ENCODE data around the gene IQSEC1.

IQSEC1 gene

DNA sequence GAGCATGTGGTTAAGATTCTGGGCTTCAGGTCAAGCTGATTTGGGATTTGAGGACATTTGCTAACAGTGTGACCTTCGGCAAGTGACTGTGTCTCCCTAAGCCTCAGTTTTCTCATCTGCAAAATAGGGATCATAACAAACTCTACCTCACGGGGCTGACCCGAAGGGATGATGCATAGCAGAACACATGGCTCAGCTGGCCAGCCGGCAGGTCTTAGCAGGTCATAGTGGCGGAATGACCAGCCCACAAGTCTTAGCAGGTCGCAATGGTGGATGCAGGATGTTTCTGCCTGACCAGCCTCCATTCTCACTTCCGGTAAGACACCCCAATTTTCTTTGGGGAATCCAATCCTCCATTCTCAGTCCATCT lies 63.3 kb downstream of the IQSEC1 start:
- H3K27me3 ChIP-seq (replicated peaks; ENCODE audit: control insufficient read depth, insufficient read depth, low read length, poor library complexity, severe bottlenecking) = no peaks in the 10 kb centered on the region
- no peak overlapping the region for H3K4me3 ChIP-seq (ENCODE audit: insufficient read depth, low read depth, low read length, poor library complexity, severe bottlenecking)
- H3K27ac ChIP-seq (ENCODE audit: insufficient read depth, low read length, poor library complexity, severe bottlenecking) = peak overlapping the region; percentile 95
- H3K4me1 ChIP-seq (ENCODE audit: control insufficient read depth, insufficient read depth, low read length, poor library complexity, severe bottlenecking) = peaks cover 100% of the 10 kb centered on the region
- DNase-seq = no peak
- peaks cover 4% of the 10 kb centered on the region for H3K36me3 ChIP-seq (ENCODE audit: control insufficient read depth, insufficient read depth, low read length)
- no peaks in the 10 kb centered on the region for H3K9me3 ChIP-seq (ENCODE audit: control insufficient read depth, low read length)

DNA sequence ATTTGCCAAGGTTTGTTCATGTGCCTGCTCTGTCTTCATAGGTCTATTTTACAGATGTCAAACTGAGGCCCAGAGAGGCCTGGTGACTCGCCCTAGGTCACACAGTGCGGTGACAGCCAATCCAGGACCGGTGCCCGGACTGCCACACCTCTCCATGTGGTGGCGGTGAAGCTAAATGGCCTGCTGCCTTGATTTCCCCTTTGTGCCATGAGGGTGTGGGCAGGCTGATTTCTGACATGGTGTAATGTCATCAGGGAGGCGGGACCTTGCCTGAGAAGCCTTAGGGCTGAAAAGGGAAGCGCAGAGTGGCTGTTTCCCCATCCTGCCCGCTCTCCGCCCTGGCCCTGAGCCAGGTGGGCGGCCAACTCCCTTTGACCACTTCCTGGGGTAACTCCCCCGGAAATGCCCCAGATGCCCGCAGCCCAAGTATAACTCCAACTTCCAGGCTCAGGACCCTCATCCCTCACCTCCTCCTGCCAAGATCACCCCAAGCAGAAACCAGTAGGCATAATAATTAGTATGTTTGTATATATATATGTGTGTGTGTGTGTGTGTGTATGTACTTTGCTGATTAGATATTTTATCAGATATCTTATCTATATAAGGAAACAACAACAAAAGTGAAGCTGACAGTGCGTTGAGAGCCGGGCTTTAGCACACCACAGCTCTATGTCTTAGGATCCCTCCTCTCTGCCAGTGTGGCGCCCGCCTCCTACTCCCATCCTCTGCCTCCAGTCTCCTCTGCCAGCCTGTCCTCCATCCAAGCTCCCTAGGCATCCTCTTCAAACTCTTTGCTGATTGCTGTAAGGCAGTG lies 63.9 kb downstream of the IQSEC1 start:
- Histone ChIP-seq H3K27ac (ENCODE audit: insufficient read depth, low read length, poor library complexity, severe bottlenecking) (peak overlapping the region; percentile 95), H3K4me1 (ENCODE audit: control insufficient read depth, insufficient read depth, low read length, poor library complexity, severe bottlenecking) (peaks cover 100% of the 10 kb centered on the region), H3K4me3 (ENCODE audit: insufficient read depth, low read depth, low read length, poor library complexity, severe bottlenecking) (peak overlapping the region; percentile 22), H3K9me3 (ENCODE audit: control insufficient read depth, low read length) (no peaks in the 10 kb centered on the region), H3K36me3 (ENCODE audit: control insufficient read depth, insufficient read depth, low read length) (peaks cover 4% of the 10 kb centered on the region), H3K27me3 (replicated peaks; ENCODE audit: control insufficient read depth, insufficient read depth, low read length, poor library complexity, severe bottlenecking) (no peaks in the 10 kb centered on the region)
- peak; percentile 42 to 61 (median 52) for DNase-seq

DNA sequence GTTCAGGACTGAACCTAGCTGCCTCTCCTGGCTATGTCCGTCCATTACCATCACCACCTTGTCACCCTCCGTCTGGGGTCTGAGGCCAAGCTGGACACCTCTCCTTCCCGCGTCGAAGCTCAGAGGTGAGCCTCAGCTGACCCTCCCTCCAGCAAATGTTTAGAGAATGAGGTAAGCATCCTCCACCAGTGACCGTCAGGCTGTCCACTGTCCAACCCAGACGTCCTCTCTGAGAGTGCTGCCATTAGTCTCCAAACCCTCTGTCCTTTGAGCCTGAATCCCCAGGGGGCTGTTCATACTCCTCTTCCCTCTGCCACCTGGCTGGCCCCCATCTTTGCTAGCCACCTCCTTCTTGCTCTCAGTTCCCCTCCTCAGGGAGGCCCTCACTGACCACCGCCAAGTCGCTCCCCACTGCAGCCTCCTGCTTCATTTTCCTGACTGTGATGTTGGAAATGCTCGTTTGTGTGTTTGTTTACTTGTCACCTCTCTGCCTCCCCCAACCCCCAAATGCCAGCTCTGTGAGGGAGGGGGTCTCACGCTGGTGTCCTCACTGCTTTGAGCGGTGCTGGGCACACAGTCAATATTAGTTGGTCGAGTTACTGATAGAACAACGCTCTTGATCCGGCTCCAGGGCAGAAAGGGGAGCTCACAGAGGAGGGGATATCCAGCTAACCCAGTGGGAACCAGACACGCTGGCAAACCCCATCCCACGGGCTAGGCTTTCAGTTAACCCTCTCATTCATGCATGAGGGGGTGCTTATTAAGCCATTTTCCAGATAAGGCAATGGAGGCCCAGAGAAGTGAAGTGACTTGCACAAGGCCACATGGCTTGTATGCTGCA lies 64.9 kb downstream of the IQSEC1 start:
- Histone ChIP-seq H3K4me3 (ENCODE audit: insufficient read depth, low read depth, low read length, poor library complexity, severe bottlenecking) (no peak overlapping the region), H3K27ac (ENCODE audit: insufficient read depth, low read length, poor library complexity, severe bottlenecking) (peak overlapping the region; percentile 95), H3K9me3 (ENCODE audit: control insufficient read depth, low read length) (no peaks in the 10 kb centered on the region), H3K4me1 (ENCODE audit: control insufficient read depth, insufficient read depth, low read length, poor library complexity, severe bottlenecking) (peaks cover 97% of the 10 kb centered on the region), H3K36me3 (ENCODE audit: control insufficient read depth, insufficient read depth, low read length) (peaks cover 4% of the 10 kb centered on the region), H3K27me3 (replicated peaks; ENCODE audit: control insufficient read depth, insufficient read depth, low read length, poor library complexity, severe bottlenecking) (no peaks in the 10 kb centered on the region)
- no peak for DNase-seq

- H3K36me3 ChIP-seq (ENCODE audit: control insufficient read depth, insufficient read depth, low read length) = peaks cover 4% of the 10 kb centered on the region
- H3K9me3 ChIP-seq (ENCODE audit: control insufficient read depth, low read length) = no peaks in the 10 kb centered on the region
- H3K27ac ChIP-seq (ENCODE audit: insufficient read depth, low read length, poor library complexity, severe bottlenecking) = no peak overlapping the region
- no peak for DNase-seq
- H3K27me3 ChIP-seq (replicated peaks; ENCODE audit: control insufficient read depth, insufficient read depth, low read length, poor library complexity, severe bottlenecking) = no peaks in the 10 kb centered on the region
- peaks cover 92% of the 10 kb centered on the region for H3K4me1 ChIP-seq (ENCODE audit: control insufficient read depth, insufficient read depth, low read length, poor library complexity, severe bottlenecking)
- H3K4me3 ChIP-seq (ENCODE audit: insufficient read depth, low read depth, low read length, poor library complexity, severe bottlenecking) = no peak overlapping the region
Measured at GRCh38 chr3:13007251-13007941, 65.8 kb downstream of the IQSEC1 start.

- H3K27ac ChIP-seq (ENCODE audit: insufficient read depth, low read length, poor library complexity, severe bottlenecking) = no peak overlapping the region
- no peak overlapping the region for H3K4me3 ChIP-seq (ENCODE audit: insufficient read depth, low read depth, low read length, poor library complexity, severe bottlenecking)
- no peak for DNase-seq
- H3K27me3 ChIP-seq (replicated peaks; ENCODE audit: control insufficient read depth, insufficient read depth, low read length, poor library complexity, severe bottlenecking) = no peaks in the 10 kb centered on the region
- no peaks in the 10 kb centered on the region for H3K9me3 ChIP-seq (ENCODE audit: control insufficient read depth, low read length)
- peaks cover 91% of the 10 kb centered on the region for H3K4me1 ChIP-seq (ENCODE audit: control insufficient read depth, insufficient read depth, low read length, poor library complexity, severe bottlenecking)
- H3K36me3 ChIP-seq (ENCODE audit: control insufficient read depth, insufficient read depth, low read length) = peaks cover 7% of the 10 kb centered on the region
Measured at GRCh38 chr3:13006216-13006990, 66.8 kb downstream of the IQSEC1 start.

- H3K36me3 ChIP-seq (ENCODE audit: control insufficient read depth, insufficient read depth, low read length) = peaks cover 15% of the 10 kb centered on the region
Measured at GRCh38 chr3:13005301-13005700, 67.9 kb downstream of the IQSEC1 start.

DNA sequence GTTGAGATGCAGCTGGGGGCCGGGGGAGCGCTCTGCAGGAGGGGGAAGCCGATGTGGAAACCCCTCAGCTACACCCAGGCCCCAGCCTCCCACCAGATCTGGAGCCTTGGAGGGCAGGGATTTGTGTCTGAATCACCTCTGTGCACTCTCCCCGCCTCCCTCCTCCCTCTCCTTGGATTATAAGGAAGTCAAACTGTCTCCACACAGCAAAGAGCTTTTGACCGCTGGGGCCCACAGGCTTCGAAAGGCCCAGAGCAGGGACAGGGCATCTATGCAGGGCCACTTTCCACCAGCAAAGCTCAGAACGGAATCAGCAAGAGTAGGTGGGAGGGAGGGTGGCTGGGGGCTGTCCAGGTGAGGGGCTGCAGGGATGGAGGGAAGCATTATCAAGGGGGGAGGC lies 68.9 kb downstream of the IQSEC1 start:
- peaks cover 71% of the 10 kb centered on the region for H3K4me1 ChIP-seq (ENCODE audit: control insufficient read depth, insufficient read depth, low read length, poor library complexity, severe bottlenecking)
- peaks cover 17% of the 10 kb centered on the region for H3K36me3 ChIP-seq (ENCODE audit: control insufficient read depth, insufficient read depth, low read length)
- no peaks in the 10 kb centered on the region for H3K9me3 ChIP-seq (ENCODE audit: control insufficient read depth, low read length)
- DNase-seq = no peak
- H3K27me3 ChIP-seq (replicated peaks; ENCODE audit: control insufficient read depth, insufficient read depth, low read length, poor library complexity, severe bottlenecking) = no peaks in the 10 kb centered on the region
- no peak overlapping the region for H3K4me3 ChIP-seq (ENCODE audit: insufficient read depth, low read depth, low read length, poor library complexity, severe bottlenecking)
- peak overlapping the region; percentile 23 for H3K27ac ChIP-seq (ENCODE audit: insufficient read depth, low read length, poor library complexity, severe bottlenecking)

More at GRCh38 chr3:13005301-13005700, 67.9 kb downstream of the IQSEC1 start:
- H3K4me1 ChIP-seq (ENCODE audit: control insufficient read depth, insufficient read depth, low read length, poor library complexity, severe bottlenecking) = peaks cover 80% of the 10 kb centered on the region
- no peaks in the 10 kb centered on the region for H3K9me3 ChIP-seq (ENCODE audit: control insufficient read depth, low read length)
- H3K27me3 ChIP-seq (replicated peaks; ENCODE audit: control insufficient read depth, insufficient read depth, low read length, poor library complexity, severe bottlenecking) = no peaks in the 10 kb centered on the region
- no peak for DNase-seq
- no peak overlapping the region for H3K4me3 ChIP-seq (ENCODE audit: insufficient read depth, low read depth, low read length, poor library complexity, severe bottlenecking)
- peak overlapping the region; percentile 39 for H3K27ac ChIP-seq (ENCODE audit: insufficient read depth, low read length, poor library complexity, severe bottlenecking)

GRCh38 chr3:13003608-13004007 lies 69.6 kb downstream of the IQSEC1 start:
- peaks cover 17% of the 10 kb centered on the region for H3K36me3 ChIP-seq (ENCODE audit: control insufficient read depth, insufficient read depth, low read length)
- no peaks in the 10 kb centered on the region for H3K27me3 ChIP-seq (replicated peaks; ENCODE audit: control insufficient read depth, insufficient read depth, low read length, poor library complexity, severe bottlenecking)
- H3K27ac ChIP-seq (ENCODE audit: insufficient read depth, low read length, poor library complexity, severe bottlenecking) = no peak overlapping the region
- no peak for DNase-seq
- no peaks in the 10 kb centered on the region for H3K9me3 ChIP-seq (ENCODE audit: control insufficient read depth, low read length)
- peaks cover 63% of the 10 kb centered on the region for H3K4me1 ChIP-seq (ENCODE audit: control insufficient read depth, insufficient read depth, low read length, poor library complexity, severe bottlenecking)
- H3K4me3 ChIP-seq (ENCODE audit: insufficient read depth, low read depth, low read length, poor library complexity, severe bottlenecking) = no peak overlapping the region

GRCh38 chr3:13002398-13003124 lies 70.7 kb downstream of the IQSEC1 start:
- DNase-seq = no peak
- Histone ChIP-seq H3K4me3 (ENCODE audit: insufficient read depth, low read depth, low read length, poor library complexity, severe bottlenecking) (no peak overlapping the region), H3K36me3 (ENCODE audit: control insufficient read depth, insufficient read depth, low read length) (peaks cover 24% of the 10 kb centered on the region)

More at GRCh38 chr3:13002398-13003124, 70.7 kb downstream of the IQSEC1 start:
- Histone ChIP-seq H3K27me3 (replicated peaks; ENCODE audit: control insufficient read depth, insufficient read depth, low read length, poor library complexity, severe bottlenecking) (no peaks in the 10 kb centered on the region), H3K4me1 (ENCODE audit: control insufficient read depth, insufficient read depth, low read length, poor library complexity, severe bottlenecking) (peaks cover 53% of the 10 kb centered on the region), H3K27ac (ENCODE audit: insufficient read depth, low read length, poor library complexity, severe bottlenecking) (peak overlapping the region; percentile 40), H3K9me3 (ENCODE audit: control insufficient read depth, low read length) (no peaks in the 10 kb centered on the region)
